CMK (cell line): ENCODE measurements around the gene CYP1B1.
"Not testable (repeated sequence)": the region's sequence is repeated elsewhere in the genome, so short reads cannot be mapped to it uniquely, and the experiment has no call there.

Experiments used
- DNase-seq: peaks from one replicate; pipeline ENCODE4 v3.0.0-alpha.2; 2010; ENCODE audit warnings: low read depth

Gene CYP1B1

GRCh38 chr2:38075507-38076151 is at the start of gene CYP1B1:
Gene CYP1B1 (minus strand): TSS chr2:38076151. CDS start chr2:38075388, 763 bp downstream.
- no peak for DNase-seq

- no peak for DNase-seq
Observed at GRCh38 chr2:38125007-38125406, 49.1 kb upstream of the CYP1B1 start.

- no peak for DNase-seq
Observed at GRCh38 chr2:38123911-38124310, 48.0 kb upstream of the CYP1B1 start.

- no peak for DNase-seq
Observed at GRCh38 chr2:38122344-38122743, 46.4 kb upstream of the CYP1B1 start.

GRCh38 chr2:38121481-38121880 is 45.5 kb upstream of the CYP1B1 start:
- DNase-seq, result no peak

- DNase-seq, result no peak
Observed at GRCh38 chr2:38120829-38121228, 44.9 kb upstream of the CYP1B1 start.

GRCh38 chr2:38120264-38120592 is 44.3 kb upstream of the CYP1B1 start:
- DNase-seq, result no peak

- DNase-seq, result no peak
Observed at GRCh38 chr2:38116762-38117161, 40.8 kb upstream of the CYP1B1 start.

- peak; percentile 45 for DNase-seq
Observed at GRCh38 chr2:38115216-38116032, 39.5 kb upstream of the CYP1B1 start.

GRCh38 chr2:38113981-38114708 is 38.2 kb upstream of the CYP1B1 start:
- peak; percentile 22 for DNase-seq

GRCh38 chr2:38113051-38113450 is 37.1 kb upstream of the CYP1B1 start:
- no peak for DNase-seq

- not testable (repeated sequence) for DNase-seq
Observed at GRCh38 chr2:38111350-38111749, 35.4 kb upstream of the CYP1B1 start.

- no peak for DNase-seq
Observed at GRCh38 chr2:38109732-38110181, 33.8 kb upstream of the CYP1B1 start.

GRCh38 chr2:38108907-38109731 is 33.2 kb upstream of the CYP1B1 start:
- no peak for DNase-seq

GRCh38 chr2:38107738-38108410 is 31.9 kb upstream of the CYP1B1 start:
- DNase-seq, result no peak

GRCh38 chr2:38106405-38107094 is 30.6 kb upstream of the CYP1B1 start:
- DNase-seq, result no peak

GRCh38 chr2:38105922-38106321 is 30.0 kb upstream of the CYP1B1 start:
- no peak for DNase-seq

- no peak for DNase-seq
Observed at GRCh38 chr2:38104598-38104997, 28.6 kb upstream of the CYP1B1 start.

- no peak for DNase-seq
Observed at GRCh38 chr2:38100328-38100727, 24.4 kb upstream of the CYP1B1 start.

- no peak for DNase-seq
Observed at GRCh38 chr2:38099099-38100028, 23.4 kb upstream of the CYP1B1 start.
